K562 (cell line): ENCODE results near the gene PLXNB2. TPM values are rescaled to one million over a fixed set of nuclear protein-coding genes. Genes with fewer than 3 reads are reported as not detected.
A peak's percentile ranks its signal among the peaks of the same experiment; 100 is the strongest.

Source experiments
- BHLHE40 ChIP-seq: IDR thresholded peaks from 2 replicates; pipeline ENCODE4 v1.6.1; 2011; ENCODE audit warnings: low read length, improper control_type of control experiment
- CHD2 ChIP-seq: IDR thresholded peaks from 2 replicates; pipeline ENCODE4 v1.6.1; 2011; ENCODE audit warnings: low read depth, low read length
- CREB1 ChIP-seq, 2 experiments: sonication (generic) in 1 of 2; formaldehyde crosslinking in 1 of 2; IDR thresholded peaks; 2 replicates each; pipeline versions ENCODE4 v1.6.1 to v1.8.0; 2012 to 2022; ENCODE audit warnings: inconsistent platforms in 1 of 2, mild to moderate bottlenecking in 1 of 2, missing genetic modification reagents in 1 of 2, moderate library complexity in 1 of 2
- CREM ChIP-seq: IDR thresholded peaks from 2 replicates; pipeline ENCODE4 v1.6.1; 2014; ENCODE audit warnings: antibody characterized with exemption, low read depth
- CTBP1 ChIP-seq: fragments of 450-650 bp; IDR thresholded peaks from 2 replicates; pipeline ENCODE4 v1.6.1; 2016; ENCODE audit warnings: borderline replicate concordance
- DEAF1 ChIP-seq: fragments of 450-650 bp; formaldehyde crosslinking; IDR thresholded peaks from 2 replicates; pipeline ENCODE4 v1.4.0; 2020; ENCODE audit warnings: mild to moderate bottlenecking, moderate library complexity
- GABPB1 ChIP-seq: sonication (generic); formaldehyde crosslinking; IDR thresholded peaks from 2 replicates; pipeline ENCODE4 v1.8.0; 2022; ENCODE audit warnings: mild to moderate bottlenecking, missing genetic modification reagents
- MIER1 ChIP-seq: fragments of 450-650 bp; IDR thresholded peaks from 2 replicates; pipeline ENCODE4 v1.6.1; 2016; ENCODE audit warnings: antibody characterized with exemption, mild to moderate bottlenecking, low read depth
- NBN ChIP-seq: fragments of 450-650 bp; IDR thresholded peaks from 2 replicates; pipeline ENCODE4 v1.6.1; 2016; ENCODE audit warnings: low read depth, mild to moderate bottlenecking
- NCOA1 ChIP-seq: fragments of 450-650 bp; IDR thresholded peaks from 2 replicates; pipeline ENCODE4 v1.6.1; 2016; ENCODE audit warnings: low read depth
- NR1H2 ChIP-seq: sonication (generic); formaldehyde crosslinking; IDR thresholded peaks from 2 replicates; pipeline ENCODE4 v1.4.0; 2020; ENCODE audit warnings: mild to moderate bottlenecking, missing genetic modification reagents
- PTRF ChIP-seq: fragments of 450-650 bp; IDR thresholded peaks from 2 replicates; pipeline ENCODE4 v1.6.1; 2016; ENCODE audit warnings: mild to moderate bottlenecking, missing genetic modification characterization, missing compliant biosample characterization
- SIN3A ChIP-seq, 2 experiments: fragments of 150-350 bp in 1 of 2; IDR thresholded peaks; 2 replicates each; pipeline ENCODE4 v1.6.1; 2011 to 2016; ENCODE audit warnings: borderline replicate concordance in 2 of 2, low read depth in 2 of 2, low read length in 2 of 2, mild to moderate bottlenecking in 2 of 2, moderate library complexity in 2 of 2; ENCODE audit not compliant: control insufficient read depth in 1 of 2
- TCF7L2 ChIP-seq: fragments of 150-350 bp; IDR thresholded peaks from 2 replicates; pipeline ENCODE4 v1.6.1; 2016; ENCODE audit warnings: low read depth, mild to moderate bottlenecking, low read length, moderate library complexity
- TFAP4 ChIP-seq: sonication (generic); formaldehyde crosslinking; IDR thresholded peaks from 2 replicates; pipeline ENCODE4 v1.8.0; 2022; ENCODE audit warnings: missing genetic modification reagents, mild to moderate bottlenecking, moderate library complexity, borderline replicate concordance
- U2AF2 ChIP-seq: fragments of 200-400 bp; formaldehyde crosslinking; optimal IDR thresholded peaks from 2 replicates; pipeline ENCODE3; 2017; ENCODE audit warnings: low read depth, mild to moderate bottlenecking, low read length
- ZNF431 ChIP-seq: sonication (generic); formaldehyde crosslinking; IDR thresholded peaks from 2 replicates; pipeline ENCODE4 v1.8.0; 2022; ENCODE audit warnings: mild to moderate bottlenecking, missing genetic modification reagents
- polyA plus RNA-seq, 8 experiments: library from polyadenylated mRNA; depleted of rRNA in 4 of 8; stranded (reverse) in 5 of 8; unstranded in 3 of 8; fragments of >200 nt; fragmentation: Nextera tagmentation in 2 of 8; fragmentation: Illumina TruSeq in 1 of 8; extraction: Ambion mirVana in 2 of 8; extraction: Trizol in 1 of 8; gene quantifications; 2 replicates each; pipeline versions ENCODE4 v1.2.1 to v1.2.3, GENCODE V29; 2011 to 2014; ENCODE audit warnings: inconsistent platforms in 1 of 8, missing spikeins in 1 of 8
- total RNA-seq, 7 experiments: library from RNA; depleted of rRNA in 6 of 7; stranded (reverse); fragments of >200 nt in 6 of 7; fragmentation: Illumina TruSeq in 2 of 7; extraction: Trizol in 2 of 7; gene quantifications; 2 replicates each; pipeline versions ENCODE4 v1.2.1 to v1.2.3, GENCODE V29; 2011 to 2021; ENCODE audit warnings: low replicate concordance in 1 of 7

The PLXNB2 gene
- total and polyA plus RNA-seq, 9 of the 15 experiments (the other 6 are each of a cell fraction or from before 2014, with no cell fraction given): 0.15 to 45.1 (median 13.6) TPM

GRCh38 chr22:50270666-50271394, 36.6 kb downstream of the PLXNB2 start (continued):
- TF ChIP-seq SIN3A (IDR thresholded peaks at IDR 0.05; ENCODE audit: borderline replicate concordance in 2 of 2, control insufficient read depth in 1 of 2, low read depth in 2 of 2, low read length in 2 of 2): peak in 1 of 2 experiments; percentile 92; a peak in 2 of 4 replicates
- peak; percentile 25; the same call in 1 of the 2 replicates for TF ChIP-seq CREM
- 0 out of 2 replicates have a peak, but pooled peaks have one; percentile 33 for TF ChIP-seq NCOA1
- TF ChIP-seq BHLHE40: no peak
- TF ChIP-seq DEAF1 (CRISPR knock-in tag): no peak
- TF ChIP-seq CREB1 (IDR thresholded peaks at IDR 0.05): no peak
- peak; percentile 55; the same call in 1 of the 2 replicates for TF ChIP-seq CREB1 (CRISPR knock-in tag; IDR thresholded peaks at IDR 0.05)
- no peak for TF ChIP-seq GABPB1 (CRISPR knock-in tag)
- TF ChIP-seq TCF7L2: no peak
- no peak for TF ChIP-seq NBN
- no peak for TF ChIP-seq U2AF2
- 0 out of 2 replicates have a peak, but pooled peaks have one; percentile 9 for TF ChIP-seq NR1H2 (CRISPR knock-in tag)
- TF ChIP-seq TFAP4: peak; percentile 69; the same call in 1 of the 2 replicates
- TF ChIP-seq MIER1: peak; percentile 93
- peak; percentile 23; the same call in 1 of the 2 replicates for TF ChIP-seq CTBP1
- no peak for TF ChIP-seq ZNF431 (CRISPR knock-in tag)
- TF ChIP-seq CHD2: no peak
- TF ChIP-seq PTRF (tag): no peak
